ES-I3 (cell line): ENCODE measurements around the gene CCDC91.
"Not testable (repeated sequence)": the region's sequence is repeated elsewhere in the genome, so short reads cannot be mapped to it uniquely, and the experiment has no call there.

ENCODE experiments used
- H3K36me3 ChIP-seq: 2 replicates; pipeline ENCODE4 v1.6.1; 2013; ENCODE audit warnings: mild to moderate bottlenecking, low read length, control low read depth, moderate library complexity; ENCODE audit not compliant: insufficient read depth
- H3K4me1 ChIP-seq: 2 replicates; pipeline ENCODE4 v1.6.1; 2013; ENCODE audit warnings: mild to moderate bottlenecking, control low read depth, low read length; ENCODE audit not compliant: insufficient read depth
- H3K9ac ChIP-seq: 2 replicates; pipeline ENCODE4 v1.6.1; 2013; ENCODE audit warnings: low read depth, mild to moderate bottlenecking, low read length, moderate library complexity
- H3K9me3 ChIP-seq: 2 replicates; pipeline ENCODE4 v1.6.1; 2013; ENCODE audit warnings: mild to moderate bottlenecking, low read length, moderate library complexity; ENCODE audit not compliant: control insufficient read depth, insufficient read depth

CCDC91 gene

GRCh38 chr12:28172434-28173030 lies 17.7 kb upstream of the CCDC91 start:
- no peak overlapping the region for H3K9ac ChIP-seq
- no peaks in the 10 kb centered on the region for H3K36me3 ChIP-seq
- H3K4me1 ChIP-seq, result no peaks in the 10 kb centered on the region
- no peaks in the 10 kb centered on the region for H3K9me3 ChIP-seq

DNA sequence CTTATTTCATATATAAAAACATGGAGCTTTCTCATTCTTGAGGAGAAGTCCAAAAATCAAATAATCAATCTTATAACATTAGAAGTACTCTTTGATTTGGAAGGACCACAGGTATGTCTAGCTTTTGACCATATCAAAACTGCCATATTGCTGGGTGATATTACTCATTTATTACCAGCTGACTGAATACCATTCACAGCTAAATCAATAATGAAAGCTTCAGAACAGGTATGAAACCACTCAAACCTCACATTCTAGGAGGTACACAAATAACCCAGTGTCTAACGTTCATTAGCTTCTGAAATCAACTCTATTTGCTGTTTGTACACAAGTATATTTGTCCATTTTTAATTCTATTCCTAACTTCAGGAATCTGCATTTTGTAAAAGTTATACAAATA lies 16.8 kb upstream of the CCDC91 start:
- Histone ChIP-seq H3K36me3 (no peaks in the 10 kb centered on the region), H3K9me3 (no peaks in the 10 kb centered on the region), H3K9ac (no peak overlapping the region), H3K4me1 (no peaks in the 10 kb centered on the region)

- Histone ChIP-seq H3K9ac (no peak overlapping the region), H3K36me3 (no peaks in the 10 kb centered on the region), H3K9me3 (no peaks in the 10 kb centered on the region), H3K4me1 (no peaks in the 10 kb centered on the region)
These were observed 15.1 kb upstream of the CCDC91 start for GRCh38 chr12:28175098-28175589.

GRCh38 chr12:28176295-28176694 lies 14.0 kb upstream of the CCDC91 start:
- Histone ChIP-seq H3K4me1 (no peaks in the 10 kb centered on the region), H3K9ac (no peak overlapping the region), H3K9me3 (no peaks in the 10 kb centered on the region), H3K36me3 (no peaks in the 10 kb centered on the region)

GRCh38 chr12:28177461-28177860 lies 12.8 kb upstream of the CCDC91 start:
- Histone ChIP-seq H3K9ac (no peak overlapping the region), H3K4me1 (no peaks in the 10 kb centered on the region), H3K9me3 (no peaks in the 10 kb centered on the region), H3K36me3 (no peaks in the 10 kb centered on the region)

DNA sequence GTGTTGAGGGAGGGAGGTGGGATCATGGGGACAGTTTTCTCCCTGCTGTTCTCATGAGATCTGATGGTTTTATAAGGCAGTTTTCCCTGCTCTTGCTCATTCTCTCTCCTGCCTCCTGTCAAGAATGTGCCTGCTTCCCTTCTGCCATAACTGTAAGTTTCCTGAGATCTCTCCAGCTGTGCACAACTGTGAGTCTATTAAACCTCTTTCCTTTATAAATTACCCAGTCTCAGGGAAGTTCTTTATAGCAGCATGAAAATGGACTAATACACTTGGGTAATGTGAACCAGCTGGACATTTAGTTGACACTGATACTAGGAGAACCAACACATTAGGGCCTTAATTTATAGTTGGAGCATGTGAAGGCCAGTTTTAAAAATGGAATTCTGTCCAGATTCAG lies 12.4 kb upstream of the CCDC91 start:
- no peaks in the 10 kb centered on the region for H3K9me3 ChIP-seq
- H3K36me3 ChIP-seq, result no peaks in the 10 kb centered on the region
- H3K9ac ChIP-seq, result no peak overlapping the region
- no peaks in the 10 kb centered on the region for H3K4me1 ChIP-seq

DNA sequence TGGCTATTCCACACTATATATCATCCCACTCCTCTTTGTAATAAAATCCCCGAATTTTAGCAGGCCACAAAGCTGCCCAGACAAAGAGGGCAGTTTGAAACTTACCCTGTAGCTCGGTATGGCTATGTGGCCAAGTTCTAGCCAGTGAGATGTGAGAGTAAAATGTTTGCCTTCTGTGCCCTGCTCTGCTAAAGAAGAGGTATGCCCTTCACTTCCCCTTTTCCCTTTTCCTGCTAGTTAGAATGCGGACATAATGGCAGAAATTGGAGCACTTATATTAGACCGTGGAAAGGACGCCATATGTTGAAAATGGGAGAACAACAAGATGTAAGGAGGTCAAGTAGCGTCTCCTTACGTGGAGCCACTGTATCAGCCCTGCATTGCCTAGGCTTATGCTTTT lies 11.5 kb upstream of the CCDC91 start:
- no peak overlapping the region for H3K9ac ChIP-seq
- H3K36me3 ChIP-seq, result no peaks in the 10 kb centered on the region
- peaks cover under 1% of the 10 kb centered on the region; the same call in 1 of the 2 replicates for H3K9me3 ChIP-seq
- no peaks in the 10 kb centered on the region for H3K4me1 ChIP-seq

DNA sequence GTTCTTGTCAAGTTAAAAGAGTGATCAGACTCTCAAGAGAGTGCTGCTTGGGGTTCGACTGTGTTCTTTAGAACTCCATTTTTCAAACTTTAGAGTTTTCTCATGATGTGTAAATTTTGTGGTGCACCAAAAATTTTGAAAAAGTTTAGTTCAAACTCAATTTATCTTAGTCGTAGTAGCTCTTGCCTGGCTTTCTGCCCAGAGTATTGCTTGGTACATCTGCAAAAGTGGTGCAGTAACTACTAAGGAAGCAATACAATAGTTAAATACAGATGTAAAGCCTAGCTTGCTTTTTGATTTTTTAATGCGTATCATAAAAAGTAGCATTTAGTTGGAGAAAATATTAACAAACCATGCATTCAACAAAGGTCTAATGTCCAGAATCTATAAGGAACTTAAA lies 9.5 kb upstream of the CCDC91 start:
- Histone ChIP-seq H3K4me1 (no peaks in the 10 kb centered on the region), H3K36me3 (no peaks in the 10 kb centered on the region), H3K9me3 (peaks cover 2% of the 10 kb centered on the region; the same call in 1 of the 2 replicates), H3K9ac (no peak overlapping the region)

DNA sequence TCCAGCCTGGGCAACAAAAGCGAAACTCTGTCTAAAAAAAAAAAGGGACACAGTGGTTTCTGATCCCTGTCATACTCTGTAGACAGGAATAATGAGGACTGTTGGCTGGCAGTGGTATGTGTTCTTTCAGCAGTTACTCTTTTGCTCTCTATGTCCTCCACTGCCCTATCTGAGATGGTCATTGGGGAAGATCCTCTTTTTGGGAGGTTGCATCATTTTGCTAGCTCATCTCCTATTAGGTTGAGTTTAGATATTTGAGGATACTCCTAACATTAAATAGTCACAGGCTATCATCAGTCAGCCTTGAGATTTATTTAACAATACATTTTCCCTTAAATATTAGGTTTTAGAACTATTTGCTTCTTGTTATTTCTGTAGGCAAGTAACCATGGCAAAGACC lies 5.9 kb upstream of the CCDC91 start:
- Histone ChIP-seq H3K36me3 (no peaks in the 10 kb centered on the region), H3K9me3 (peaks cover 2% of the 10 kb centered on the region), H3K4me1 (no peaks in the 10 kb centered on the region), H3K9ac (no peak overlapping the region)

GRCh38 chr12:28186500-28186899 lies 3.8 kb upstream of the CCDC91 start:
- H3K9me3 ChIP-seq, result peaks cover 2% of the 10 kb centered on the region
- no peak overlapping the region for H3K9ac ChIP-seq
- H3K4me1 ChIP-seq, result no peaks in the 10 kb centered on the region
- no peaks in the 10 kb centered on the region for H3K36me3 ChIP-seq

DNA sequence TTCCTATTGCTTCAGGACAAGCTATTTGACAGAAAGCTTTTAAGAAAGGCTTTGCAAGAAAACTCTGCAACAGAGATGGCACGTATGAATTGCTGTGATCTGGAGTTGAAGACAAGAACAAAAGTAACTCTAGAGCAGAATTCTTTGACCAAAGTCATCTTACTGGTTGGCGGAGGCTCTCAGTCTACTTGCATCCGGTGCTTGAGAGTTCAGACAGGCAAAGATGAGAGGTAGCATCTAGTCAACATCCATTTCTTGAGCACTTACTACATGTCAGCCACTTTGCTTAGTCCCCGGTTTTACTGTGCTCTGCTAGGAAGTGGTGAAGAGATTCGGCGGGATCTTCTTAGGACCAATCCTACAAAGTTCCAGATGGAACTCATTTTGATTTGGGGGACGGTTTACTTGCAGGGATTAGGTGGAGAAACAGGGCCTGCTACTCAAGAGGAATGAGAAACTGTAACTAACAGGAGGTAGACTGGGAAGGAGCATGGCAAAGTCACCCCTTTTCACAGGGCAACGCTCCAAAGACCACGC lies 404 bp upstream of the CCDC91 start:
- Histone ChIP-seq H3K4me1 (no peaks in the 10 kb centered on the region), H3K9ac (peak overlapping the region; percentile 66), H3K36me3 (no peaks in the 10 kb centered on the region), H3K9me3 (no peaks in the 10 kb centered on the region; the same call in 1 of the 2 replicates)

GRCh38 chr12:28191051-28192048 lies 1.1 kb downstream of the CCDC91 start:
- no peaks in the 10 kb centered on the region for H3K4me1 ChIP-seq
- peak overlapping the region; percentile 66 for H3K9ac ChIP-seq
- H3K36me3 ChIP-seq, result no peaks in the 10 kb centered on the region
- H3K9me3 ChIP-seq, result no peaks in the 10 kb centered on the region; the same call in 1 of the 2 replicates

DNA sequence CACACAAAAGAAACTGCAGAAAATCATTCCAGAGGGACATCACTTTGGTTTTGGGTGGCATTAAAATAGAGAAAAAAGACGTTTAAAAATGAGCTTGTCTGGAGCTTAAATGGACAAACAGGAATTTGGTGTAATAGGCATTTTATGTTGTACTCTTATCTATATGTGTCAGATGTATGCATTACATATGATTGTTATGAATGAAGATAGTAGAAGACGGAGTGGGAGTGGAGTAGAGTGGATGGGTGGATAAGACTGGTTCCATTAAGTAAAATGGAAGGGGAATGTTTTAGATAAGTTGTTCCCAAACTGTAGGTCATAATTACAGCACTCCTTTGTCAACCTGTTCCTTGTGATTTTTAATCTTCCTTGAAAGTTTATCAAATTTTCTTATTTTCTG lies 1.9 kb downstream of the CCDC91 start:
- Histone ChIP-seq H3K9ac (no peak overlapping the region), H3K9me3 (no peaks in the 10 kb centered on the region; the same call in 1 of the 2 replicates), H3K4me1 (no peaks in the 10 kb centered on the region), H3K36me3 (no peaks in the 10 kb centered on the region)

- H3K9ac ChIP-seq, H3K4me1 ChIP-seq, H3K9me3 ChIP-seq, H3K36me3 ChIP-seq: not testable (repeated sequence)
These were observed 4.4 kb downstream of the CCDC91 start for GRCh38 chr12:28194621-28195020.
